DND-41 (cell line): ENCODE measurements around the gene LCN15.

Source experiments
- EZH2 ChIP-seq: IDR thresholded peaks from 3 replicates; pipeline ENCODE4 v1.6.1; 2012; ENCODE audit warnings: borderline replicate concordance, low read depth, mild to moderate bottlenecking, moderate library complexity, low read length, inconsistent platforms; ENCODE audit not compliant: severe bottlenecking
- TF ChIP-seq, protein P1 (sequence below): IDR thresholded peaks from 2 replicates; pipeline ENCODE4 v1.5.1; 2012; ENCODE audit warnings: borderline replicate concordance, low read length, moderate library complexity, mild to moderate bottlenecking; ENCODE audit not compliant: poor library complexity, severe bottlenecking; ENCODE audit errors: extremely low read depth

DNA sequence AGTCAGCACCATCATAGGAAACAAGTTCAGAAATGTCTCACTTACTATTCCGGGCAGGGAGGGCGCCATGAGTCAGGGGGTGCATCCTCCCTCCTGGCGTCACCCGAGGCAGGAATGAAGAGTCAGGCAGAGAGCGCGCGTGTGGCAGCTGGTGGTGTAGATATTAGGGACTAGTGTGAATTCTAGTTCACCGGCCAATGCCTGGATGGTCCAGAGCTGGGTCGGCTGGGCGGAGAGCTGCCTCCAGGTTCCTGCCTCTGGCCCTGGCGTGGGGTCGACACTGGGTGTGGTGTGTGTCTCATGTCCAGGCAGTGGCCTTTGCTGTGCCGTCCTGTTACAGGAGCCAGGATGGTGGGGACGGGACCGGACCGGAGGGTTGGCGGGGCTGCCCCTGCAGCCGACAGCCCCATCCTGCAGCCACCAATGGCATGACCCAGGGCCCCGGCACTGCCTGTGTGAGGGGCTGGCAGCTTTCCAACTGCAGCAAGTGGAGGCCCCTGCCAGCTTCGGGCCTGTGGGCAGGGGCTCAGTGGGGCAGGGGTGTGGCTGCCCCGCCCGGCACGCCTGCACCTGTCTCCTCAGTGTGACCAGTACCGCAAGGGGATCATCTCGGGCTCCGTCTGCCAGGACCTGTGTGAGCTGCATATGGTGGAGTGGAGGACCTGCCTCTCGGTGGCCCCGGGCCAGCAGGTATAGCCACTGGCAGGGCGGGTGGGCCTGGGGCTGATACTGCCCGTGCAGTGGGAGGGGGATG, 42.8 kb downstream of the LCN15 start:
- TF ChIP-seq, protein P1, sequence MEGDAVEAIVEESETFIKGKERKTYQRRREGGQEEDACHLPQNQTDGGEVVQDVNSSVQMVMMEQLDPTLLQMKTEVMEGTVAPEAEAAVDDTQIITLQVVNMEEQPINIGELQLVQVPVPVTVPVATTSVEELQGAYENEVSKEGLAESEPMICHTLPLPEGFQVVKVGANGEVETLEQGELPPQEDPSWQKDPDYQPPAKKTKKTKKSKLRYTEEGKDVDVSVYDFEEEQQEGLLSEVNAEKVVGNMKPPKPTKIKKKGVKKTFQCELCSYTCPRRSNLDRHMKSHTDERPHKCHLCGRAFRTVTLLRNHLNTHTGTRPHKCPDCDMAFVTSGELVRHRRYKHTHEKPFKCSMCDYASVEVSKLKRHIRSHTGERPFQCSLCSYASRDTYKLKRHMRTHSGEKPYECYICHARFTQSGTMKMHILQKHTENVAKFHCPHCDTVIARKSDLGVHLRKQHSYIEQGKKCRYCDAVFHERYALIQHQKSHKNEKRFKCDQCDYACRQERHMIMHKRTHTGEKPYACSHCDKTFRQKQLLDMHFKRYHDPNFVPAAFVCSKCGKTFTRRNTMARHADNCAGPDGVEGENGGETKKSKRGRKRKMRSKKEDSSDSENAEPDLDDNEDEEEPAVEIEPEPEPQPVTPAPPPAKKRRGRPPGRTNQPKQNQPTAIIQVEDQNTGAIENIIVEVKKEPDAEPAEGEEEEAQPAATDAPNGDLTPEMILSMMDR, result no peak
- TF ChIP-seq EZH2, result no peak
